NCI-H526 (cell line): Measurements from ENCODE around the gene INTU.
"Not testable (repeated sequence)": the region's sequence is repeated elsewhere in the genome, so short reads cannot be mapped to it uniquely, and the experiment has no call there.

Experiments used
- DNase-seq, 2 experiments: peaks; one replicate each; lab custom pipeline; 2025; lab: John Stamatoyannopoulos, UW

Gene INTU

DNA sequence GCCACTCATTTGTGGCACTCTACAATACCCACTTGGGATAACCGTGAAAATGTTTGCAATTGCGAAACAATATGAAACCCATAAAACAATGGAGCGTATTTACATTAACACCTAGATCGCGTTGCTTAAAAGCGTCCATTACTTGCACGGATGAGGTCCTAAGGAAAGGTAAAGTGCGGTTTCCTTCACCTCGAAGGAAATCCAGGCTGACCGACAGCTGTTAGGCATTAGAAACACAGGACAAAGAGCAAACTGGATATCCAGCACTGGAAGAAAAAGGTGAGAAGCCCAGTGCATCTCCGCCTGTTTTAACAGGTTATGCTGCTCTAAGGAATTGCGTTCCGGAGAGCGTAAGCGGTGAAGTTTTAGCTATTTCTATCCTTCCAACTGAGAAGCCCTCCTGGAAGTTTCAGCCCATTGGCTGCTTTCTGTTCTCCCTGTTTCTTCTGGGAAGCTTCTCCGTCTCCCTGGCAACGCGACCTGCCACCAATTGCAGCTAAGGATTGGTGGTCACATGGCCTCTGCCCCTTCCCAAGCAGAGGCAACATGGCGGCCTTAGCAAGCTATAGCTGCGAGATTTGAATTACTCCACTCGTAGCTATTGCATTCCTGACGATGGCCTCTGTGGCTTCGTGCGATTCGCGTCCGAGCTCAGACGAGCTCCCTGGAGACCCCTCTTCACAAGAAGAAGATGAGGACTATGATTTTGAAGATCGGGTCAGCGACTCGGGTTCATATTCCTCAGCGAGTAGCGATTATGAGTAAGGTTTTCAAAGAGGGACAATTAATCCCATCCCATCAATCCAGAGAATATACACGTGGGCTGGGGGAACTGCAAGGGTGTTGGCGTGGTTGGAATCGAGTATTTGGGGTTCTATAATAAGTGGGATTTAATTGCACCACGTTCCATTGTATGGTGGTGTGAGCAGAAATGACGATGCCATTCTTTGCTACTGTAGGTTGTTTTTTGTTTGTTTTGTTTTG lies at the start of gene INTU:
Gene INTU (plus strand): TSS at position 538 of the 984 bp plus-strand sequence. CDS start 78 bp downstream, at position 616.
- peak; percentile 93 to 94 for DNase-seq

DNA sequence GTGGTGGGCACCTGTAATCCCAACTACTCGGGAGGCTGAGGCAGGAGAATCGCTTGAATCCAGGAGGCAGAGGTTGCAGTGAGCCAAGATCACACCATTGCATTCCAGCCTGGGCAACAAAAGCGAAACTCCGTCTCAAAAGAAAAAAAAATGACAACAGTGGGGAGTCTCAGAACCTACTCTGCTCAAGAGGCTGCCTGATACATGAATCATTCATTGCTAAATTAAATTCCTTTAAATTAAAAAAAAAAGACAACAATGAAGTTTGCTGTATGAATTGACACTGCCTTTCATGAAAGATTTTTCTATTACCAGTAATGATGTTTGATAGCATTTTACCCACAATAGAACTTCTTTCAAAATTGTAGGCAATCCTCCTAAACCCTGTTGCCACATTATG lies 46.3 kb upstream of the INTU start:
- not testable (repeated sequence) for DNase-seq

DNA sequence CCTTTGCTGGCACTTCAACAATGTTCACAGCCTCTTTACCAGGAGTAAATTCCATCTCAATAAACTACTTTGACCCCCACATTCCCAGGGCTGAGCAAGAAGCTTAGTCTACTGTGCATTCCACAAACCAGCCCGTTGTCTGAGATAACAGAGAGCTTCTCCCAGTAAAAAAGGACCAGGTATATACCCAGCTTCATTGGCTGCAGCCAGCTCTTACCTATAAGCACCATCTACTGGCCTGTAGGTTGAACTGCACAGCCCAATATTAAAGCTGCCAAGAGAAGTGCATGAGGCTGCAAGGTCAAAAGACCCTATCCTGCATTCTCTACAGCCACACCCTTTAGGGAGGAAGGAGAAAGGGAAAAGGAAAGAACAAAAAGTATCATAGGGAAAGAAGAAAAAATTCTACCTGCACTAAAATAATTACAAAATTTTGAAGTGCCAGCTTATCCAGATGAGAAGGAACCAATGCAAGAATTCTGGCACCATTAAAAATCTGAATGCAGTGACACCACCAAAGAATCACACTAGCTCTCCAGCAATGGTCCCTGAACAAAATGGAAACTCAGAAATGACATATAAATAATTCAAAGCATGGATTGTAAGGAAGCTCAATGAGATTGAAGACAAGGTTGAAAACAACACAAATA lies 45.7 kb upstream of the INTU start:
- peak; percentile 42 to 75 for DNase-seq

DNA sequence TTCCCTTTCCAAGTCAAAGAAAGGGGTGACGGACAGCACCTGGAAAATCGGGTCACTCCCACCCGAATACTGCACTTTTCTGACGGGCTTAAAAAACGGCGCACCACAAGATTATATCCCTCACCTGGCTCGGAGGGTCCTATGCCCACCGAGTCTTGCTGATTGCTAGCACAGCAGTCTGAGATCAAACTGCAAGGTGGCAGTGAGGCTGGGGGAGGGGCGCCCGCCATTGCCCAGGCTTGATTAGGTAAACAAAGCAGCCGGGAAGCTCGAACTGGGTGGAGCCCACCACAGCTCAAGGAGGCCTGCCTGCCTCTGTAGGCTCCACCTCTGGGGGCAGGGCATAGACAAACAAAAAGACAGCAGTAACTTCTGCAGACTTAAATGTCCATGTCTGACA lies 43.6 kb upstream of the INTU start:
- not testable (repeated sequence) for DNase-seq

DNA sequence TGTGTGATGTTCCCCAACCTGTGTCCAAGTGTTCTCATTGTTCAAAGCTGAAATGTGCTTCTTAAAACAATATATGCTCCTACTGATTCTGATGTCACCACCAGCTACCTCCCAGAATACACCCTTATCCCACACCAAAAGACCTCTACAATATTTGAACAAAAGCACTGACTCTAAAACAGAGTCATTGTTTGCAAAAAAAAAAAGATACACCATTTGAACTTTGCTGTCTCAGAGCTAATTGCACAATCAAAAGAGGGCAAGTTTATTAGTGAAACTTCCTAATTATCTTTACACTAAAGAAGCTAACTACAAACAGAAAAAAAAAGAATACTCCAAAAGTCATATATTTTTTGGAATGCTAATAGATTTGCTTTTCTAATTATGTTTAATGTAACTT lies 34.1 kb upstream of the INTU start:
- no peak for DNase-seq

DNA sequence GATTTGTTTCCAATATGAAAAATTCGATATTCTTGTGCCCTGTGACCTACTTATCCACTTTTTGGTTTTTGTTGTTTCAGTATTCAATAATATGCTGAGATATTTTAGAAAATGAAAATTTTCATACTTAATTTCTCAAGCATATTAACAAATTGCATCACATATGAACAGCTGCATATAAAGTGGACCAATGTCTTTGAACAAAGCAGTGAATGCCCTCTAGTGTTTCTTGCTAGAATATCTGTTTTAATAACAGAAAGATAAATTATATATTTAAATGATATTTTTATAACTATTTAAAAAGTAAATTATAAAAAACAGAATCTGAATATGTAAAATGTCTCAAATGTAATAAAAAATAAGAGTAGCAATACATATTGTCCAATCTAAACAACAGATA lies 31.7 kb upstream of the INTU start:
- no peak for DNase-seq

DNA sequence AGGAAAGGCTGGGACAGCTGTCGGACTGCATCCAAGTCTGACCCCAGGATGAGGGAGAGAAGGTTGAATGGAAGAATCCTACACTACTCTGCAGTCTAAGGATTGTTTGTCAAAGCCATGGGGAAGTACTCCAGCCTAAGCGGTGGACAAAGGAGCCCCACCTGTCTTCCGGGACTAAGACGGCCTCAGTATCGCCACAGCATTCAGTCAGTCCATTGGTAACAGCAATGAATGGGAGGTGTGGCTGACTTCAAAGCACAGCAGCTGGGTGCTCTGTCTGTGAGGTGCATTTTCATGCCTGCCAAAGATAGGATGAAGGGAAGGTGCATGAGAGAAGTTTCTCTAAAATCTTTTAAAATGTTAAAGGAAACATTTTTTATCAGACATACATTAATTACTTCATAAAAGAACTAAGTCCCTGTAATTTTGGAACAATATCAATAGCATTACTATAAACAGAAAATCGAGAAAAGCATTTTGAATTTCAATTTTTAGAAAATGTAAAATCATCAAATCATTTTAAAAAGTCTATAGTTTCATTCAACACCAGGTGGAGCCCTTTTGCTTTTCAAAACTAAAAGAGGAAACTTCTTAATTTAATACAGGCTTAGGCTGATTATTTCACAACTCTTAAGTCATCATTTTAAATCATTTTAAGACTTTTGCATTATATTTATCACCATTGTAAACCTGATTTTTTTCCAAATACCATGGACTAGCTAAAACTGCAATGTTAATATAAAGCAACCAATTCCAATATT lies 27.6 kb upstream of the INTU start:
- DNase-seq, result peak in 1 of 2 experiments; percentile 60

DNA sequence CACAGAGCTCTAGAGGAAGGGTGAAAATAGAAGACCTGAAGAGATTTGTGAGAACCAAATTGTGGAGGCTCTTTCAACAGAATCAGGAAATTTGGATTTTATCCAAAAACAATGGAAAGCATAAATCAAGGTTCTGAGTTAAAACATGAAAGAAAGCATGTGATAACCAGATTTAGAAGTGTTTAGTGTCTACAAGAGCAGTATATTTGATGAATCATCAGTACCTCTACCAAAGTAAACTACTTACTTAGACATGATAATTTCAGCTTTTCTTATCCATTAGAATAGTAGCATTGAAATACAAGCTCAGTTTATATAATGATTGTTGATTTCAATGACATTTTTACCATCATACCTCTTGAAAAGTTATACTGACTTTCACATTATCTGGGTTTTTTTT lies 25.9 kb upstream of the INTU start:
- no peak for DNase-seq

DNA sequence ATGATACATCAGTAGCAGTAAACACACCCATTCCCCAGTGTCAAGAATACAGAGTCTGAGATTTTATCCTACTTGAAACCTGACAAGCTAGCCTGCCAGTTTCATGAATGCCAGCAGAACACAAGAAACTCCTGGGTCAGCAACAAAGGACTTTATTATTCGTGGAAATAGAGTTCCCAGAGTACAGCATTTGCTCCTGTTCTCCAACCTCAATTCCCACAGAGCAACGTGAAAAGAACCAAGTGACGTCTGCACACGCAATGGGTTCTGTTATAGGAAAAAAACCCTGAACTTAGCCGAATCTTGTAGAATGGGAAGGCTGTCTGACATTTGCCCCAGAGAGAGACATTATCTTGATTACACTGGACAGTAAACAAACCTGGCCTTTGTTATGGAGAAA lies 23.3 kb upstream of the INTU start:
- DNase-seq, result no peak

DNA sequence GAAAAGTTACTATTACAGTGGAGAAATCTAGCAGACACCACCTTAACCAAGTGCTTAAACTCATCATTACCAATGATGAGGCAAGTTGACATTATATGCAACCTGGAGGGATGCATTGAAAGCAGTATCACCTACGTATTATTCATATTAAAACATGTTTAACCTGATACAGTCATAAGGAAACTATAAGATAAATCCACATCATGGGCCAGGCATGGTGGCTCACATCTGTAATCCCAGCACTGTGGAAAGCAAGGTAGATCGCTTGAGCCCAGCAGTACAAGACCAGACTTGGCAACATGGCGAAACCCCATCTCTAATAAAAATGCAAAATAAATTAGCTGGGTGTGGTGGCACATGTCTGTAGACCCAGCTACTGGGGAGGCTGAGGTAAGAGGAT lies 22.3 kb upstream of the INTU start:
- no peak for DNase-seq

DNA sequence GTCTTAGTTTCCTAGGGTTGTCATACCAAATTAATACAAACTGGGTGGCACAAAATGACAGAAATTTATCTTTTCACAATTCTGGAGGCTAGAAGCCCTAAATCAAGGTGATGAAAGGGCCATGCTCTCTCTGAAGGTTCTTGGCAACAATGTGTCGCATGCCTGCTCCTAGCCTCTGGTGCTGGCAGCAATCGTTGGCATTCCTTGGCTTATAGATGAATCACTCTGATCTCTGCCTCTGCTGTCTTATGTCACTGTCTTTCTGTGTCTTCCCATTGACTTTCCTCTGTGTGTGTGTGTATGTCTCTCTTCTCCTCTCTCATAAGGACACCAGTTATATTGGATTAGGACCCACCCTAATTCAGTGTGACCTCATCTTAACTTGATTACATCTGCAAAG lies 15.9 kb upstream of the INTU start:
- DNase-seq, result no peak

DNA sequence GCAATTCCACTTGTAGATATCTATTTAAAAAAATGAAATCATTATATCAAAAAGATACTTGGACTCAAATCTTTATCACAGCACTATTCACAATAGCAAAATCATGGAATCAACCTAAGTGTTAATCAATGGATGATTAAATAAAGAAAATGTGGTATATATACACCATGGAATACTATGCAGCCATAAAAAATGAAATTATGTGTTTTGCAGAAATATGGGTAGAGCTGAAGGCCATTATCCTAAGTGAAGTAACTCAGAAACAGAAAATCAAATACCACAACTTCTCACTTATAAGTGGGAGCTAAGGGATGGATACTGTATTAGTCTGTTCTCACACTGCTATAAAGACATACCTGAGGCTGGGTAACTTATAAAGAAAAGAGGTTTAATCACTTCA lies 14.3 kb upstream of the INTU start:
- DNase-seq, result no peak

DNA sequence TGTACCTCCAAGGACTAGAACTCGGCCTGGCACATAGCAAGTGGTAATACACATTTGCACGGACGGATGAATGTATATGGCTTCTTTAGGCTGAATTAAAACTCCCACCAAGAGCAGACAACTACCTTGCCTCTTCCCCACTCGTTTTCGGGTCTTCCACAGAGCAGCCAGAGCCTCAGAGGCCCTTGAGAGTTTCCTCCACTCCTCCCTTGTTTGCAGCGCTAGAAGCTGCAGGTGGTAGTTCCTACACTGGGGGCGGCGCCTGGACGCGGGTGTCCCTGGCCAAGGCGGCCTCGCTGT lies 10.2 kb upstream of the INTU start:
- peak; percentile 49 to 73 for DNase-seq

DNA sequence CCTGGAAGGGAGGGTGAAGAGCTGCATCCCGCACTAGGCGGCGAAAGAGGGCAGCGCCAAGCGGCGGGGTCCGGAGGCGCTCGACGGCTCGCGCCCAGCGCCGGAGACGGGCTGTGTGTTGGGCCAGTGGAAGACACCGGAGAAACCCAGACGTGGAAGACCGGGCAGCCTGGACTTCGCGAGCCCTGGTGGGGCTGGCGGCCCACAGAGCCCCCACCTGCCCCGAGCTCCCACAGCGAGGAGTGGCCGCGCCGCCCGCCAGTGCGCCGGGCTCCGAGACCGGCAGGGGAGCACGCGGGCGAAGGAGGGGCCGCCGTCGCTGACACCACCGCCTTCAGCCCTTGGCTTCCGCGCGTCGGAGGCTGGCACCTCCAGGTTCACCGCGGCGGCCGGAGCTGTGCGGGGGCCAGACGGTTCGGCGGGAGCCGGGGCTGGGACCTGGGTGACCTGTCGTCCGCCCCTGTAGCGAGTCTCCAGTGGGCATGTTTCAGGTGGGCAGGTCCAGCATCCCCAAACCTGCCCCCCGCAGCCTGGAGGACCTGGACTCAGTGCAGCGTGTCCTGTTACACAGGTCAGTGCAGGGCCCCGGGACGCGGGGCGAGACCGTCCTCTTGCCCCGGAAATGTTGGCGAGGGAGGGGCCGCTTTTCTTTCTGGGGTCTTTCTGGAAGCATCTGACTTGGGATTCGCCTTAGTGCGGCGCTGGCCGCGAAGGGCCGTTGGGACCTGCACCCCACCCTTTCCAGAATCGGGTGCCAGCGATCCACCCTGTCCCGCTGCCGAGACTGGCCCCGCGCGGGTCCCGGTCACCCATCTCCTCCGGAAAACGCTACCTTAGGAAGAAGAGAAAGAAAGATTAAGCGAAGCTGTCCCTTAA lies 9.6 kb upstream of the INTU start:
- DNase-seq, result peak in 1 of 2 experiments; percentile 57

DNA sequence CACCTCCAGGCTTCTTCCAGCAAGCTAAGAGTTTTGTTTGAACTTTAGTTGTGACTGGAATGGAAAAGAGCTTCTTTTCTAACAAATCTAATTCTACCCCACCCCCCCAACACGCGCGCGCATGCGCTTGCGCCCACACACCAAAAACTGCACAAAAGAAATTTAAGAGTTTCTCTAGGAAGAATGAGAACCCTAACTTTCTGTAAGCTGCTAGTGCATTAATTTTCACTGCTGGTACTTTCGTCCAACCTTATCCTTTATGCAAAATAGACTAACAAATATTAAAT lies 9.0 kb upstream of the INTU start:
- DNase-seq, result no peak

DNA sequence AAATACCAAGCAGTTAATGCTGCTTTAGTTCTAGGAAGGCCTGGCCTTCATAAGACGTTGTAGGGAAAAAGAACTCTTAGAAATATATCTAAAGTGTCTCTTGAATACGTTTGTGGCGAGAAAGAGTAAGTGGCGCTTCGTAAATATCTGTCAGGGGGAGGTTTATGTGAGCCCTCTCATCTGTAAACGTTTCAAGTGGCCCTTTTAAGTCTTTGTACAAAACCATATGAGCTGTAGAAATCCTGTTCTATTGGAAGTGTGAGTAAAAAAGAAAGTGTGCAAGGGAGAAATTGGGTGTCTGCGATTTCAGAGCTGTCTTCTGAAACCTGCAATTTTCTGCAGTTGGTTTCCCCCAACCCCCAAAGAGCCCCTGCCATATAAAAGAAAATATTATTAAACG lies 8.6 kb upstream of the INTU start:
- no peak for DNase-seq

DNA sequence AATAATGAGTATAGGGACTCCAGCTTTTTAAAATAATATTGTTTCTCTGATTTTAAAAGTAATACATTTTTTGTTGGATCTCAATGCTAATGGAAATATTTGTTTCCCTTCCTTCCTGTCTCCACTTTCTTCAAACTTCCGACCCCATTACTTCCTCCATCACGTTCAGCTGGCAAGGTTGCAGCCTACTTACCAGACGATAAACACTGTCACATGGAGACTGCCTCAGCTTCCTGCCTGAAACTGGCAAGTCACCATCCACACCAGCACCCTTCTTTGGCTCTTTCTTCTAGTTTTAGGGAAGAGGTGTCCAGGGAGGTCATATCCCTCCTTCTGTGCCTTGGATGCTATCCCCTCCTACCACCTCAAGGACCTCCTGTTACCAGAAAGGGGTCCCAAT lies 3.4 kb upstream of the INTU start:
- DNase-seq, result no peak

DNA sequence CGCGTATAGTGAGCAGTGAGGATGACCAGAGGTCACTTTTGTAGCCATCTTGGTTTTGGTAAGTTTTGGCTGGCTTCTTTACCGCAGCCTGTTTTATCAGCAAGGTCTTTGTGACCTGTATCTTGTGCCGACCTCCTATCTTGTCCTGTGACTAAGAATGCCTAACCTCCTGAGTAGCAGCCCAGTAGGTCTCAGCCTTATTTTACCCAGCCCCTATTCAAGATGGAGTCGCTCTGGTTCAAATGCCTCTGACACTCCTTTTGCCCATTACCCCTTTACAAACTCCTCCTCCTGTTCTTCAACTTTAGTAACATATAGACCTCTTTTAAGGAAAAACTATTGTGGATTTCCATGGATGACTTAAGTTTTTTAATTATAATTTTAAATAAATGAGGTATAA lies 2.6 kb upstream of the INTU start:
- DNase-seq, result no peak

DNA sequence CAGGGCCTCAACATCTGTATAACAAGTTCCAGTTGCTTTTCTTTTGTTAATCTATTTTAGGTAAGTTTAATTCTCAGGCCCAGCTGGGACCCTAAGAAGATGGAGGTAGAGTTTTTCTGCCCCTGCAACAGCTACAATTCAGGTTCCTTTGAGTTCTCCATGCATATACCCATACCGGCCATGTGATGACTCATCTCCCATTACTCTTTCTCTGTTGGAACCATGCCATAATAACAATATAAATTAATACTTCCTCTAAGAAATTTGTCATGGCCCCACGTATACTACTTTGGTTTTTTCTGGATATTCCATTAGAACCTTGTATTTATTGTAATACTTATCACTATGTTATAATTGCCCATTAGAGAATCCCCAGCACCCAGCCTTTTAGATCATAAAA lies 1.3 kb upstream of the INTU start:
- no peak for DNase-seq

DNA sequence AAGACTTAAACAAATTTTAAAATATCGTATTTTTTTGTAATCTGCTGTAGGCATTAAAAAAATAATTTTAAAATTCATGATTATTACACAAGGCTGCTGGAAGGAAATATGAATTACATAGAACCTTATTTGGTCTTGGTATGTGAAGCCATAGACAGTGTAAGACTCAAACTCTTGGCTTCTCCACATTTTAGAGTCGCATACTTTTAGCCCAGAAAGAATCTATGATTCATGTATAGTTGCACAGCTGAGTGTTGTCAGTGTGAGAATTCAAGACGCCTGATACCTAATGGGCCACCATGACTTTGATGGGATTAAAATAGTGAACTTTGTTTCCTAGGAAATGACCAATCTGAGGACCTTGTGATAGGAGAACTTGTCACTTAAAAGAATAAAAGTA lies 1.4 kb downstream of the INTU start:
- no peak for DNase-seq

DNA sequence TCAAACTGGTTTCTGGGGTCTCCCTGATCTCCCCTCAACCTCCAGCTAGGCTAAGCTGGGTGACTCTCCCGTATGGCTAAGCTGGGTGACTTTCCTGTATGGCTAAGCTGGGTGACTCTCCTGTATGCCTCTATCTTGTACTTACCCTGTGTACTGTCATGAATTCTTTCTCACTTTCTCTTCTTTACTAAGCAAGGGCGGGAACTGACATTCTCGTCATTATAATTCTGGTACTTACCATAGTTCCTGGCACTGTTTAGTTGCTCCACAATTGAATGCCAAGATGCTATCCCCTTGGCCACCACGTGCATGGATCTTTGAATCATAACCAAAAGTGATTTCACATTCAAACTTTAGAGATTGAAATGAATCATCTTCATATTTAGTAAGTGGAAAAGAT lies 8.8 kb downstream of the INTU start:
- no peak for DNase-seq

DNA sequence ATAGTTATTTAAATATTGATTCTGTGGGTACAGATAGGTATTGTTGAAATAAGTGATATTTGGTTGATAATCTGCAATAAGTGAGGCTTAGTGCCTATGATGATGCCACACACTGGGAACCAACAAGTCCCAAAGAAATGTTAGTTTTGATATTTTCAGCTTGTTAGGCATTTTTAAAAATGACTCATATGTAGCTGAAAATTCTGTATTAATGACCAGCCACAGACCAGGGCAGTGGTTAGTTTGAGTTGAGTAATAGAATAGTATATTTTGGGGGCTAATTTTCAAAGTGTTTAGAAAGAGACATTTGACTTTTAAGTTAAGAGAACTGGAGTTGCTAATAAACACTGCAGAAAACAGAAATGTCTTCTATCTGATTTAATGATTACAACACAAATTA lies 9.4 kb downstream of the INTU start:
- no peak for DNase-seq
